GM18526 (cell line): ENCODE measurements around the gene MCHR1.

Source experiments
- POLR2A ChIP-seq: IDR thresholded peaks from 3 replicates; pipeline ENCODE4 v1.6.1; 2011; ENCODE audit not compliant: insufficient read length; ENCODE audit errors: extremely low read depth

MCHR1 gene

GRCh38 chr22:40651563-40652501 lies 27.5 kb upstream of the MCHR1 start:
- TF ChIP-seq POLR2A, result no peak

- no peak for TF ChIP-seq POLR2A
These were observed 25.9 kb upstream of the MCHR1 start for GRCh38 chr22:40653361-40653760.

DNA sequence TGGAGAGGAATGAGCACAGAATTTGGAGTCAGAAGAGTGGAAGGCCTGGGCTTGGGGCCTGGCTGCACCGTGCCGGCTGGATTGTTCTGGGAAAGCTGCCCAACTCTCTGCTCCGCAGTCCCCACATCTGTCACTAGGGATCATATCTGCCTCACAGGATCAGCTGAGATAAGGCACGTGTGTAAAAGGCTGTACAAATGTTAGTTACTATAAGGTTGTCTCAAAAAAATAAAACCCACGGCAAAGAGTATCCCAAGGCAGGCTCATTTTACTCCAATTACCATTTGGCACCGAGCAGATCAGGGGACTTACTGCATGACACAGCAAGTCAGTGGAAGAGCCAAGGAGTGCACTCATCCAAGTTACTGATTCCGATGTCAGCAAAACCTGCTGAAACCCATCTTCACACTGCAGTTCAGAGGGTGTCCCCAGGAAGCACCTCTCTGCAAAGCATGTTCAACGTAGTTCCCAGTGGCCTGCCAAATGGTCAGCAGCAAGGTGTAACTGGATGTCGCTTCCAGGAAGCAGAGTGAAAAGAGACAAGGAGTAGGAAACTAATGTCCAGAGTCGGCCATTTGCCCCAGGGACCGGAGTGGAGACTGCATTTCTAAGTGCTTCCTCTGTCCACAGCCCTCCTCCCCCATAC lies 24.6 kb upstream of the MCHR1 start:
- no peak for TF ChIP-seq POLR2A

DNA sequence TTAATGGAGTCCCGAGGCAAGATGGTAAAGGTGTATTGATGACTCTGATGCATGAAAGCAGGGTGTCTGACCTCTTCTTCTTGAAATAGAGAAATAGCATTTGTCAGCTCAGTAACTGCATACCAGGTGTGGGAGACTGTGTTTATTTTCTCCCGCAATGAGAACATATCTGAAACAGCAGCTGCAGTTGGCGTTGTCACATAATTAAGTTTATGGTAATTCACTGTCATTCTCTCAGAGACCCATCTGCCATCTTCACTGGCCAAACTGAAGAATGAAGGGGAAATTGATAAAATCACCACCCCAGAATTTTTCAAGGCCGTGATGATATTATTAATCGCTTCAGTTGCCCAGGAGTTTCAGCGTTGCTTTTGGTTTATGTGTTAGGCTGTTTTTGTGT lies 20.1 kb upstream of the MCHR1 start:
- no peak for TF ChIP-seq POLR2A

DNA sequence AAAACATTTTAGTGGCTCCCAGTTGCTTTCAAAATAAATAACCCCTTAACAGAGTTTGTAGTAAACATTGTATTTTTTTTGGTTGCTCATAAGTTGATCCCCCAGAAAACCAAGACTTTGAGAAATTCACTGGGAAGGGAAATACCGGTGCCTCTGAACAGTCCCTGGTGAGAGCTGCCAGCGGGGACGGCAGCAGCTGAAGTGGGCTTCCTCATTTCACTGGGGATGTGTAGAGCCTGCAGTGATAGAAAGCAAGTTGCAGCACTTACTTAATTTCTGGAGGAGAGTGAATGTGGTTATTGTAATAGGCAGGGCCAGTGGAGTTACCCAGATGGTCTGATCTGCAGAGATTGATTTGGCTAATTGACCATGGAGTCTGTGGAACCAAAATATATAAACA lies 18.6 kb upstream of the MCHR1 start:
- TF ChIP-seq POLR2A, result no peak

GRCh38 chr22:40661671-40662070 lies 17.6 kb upstream of the MCHR1 start:
- no peak for TF ChIP-seq POLR2A

DNA sequence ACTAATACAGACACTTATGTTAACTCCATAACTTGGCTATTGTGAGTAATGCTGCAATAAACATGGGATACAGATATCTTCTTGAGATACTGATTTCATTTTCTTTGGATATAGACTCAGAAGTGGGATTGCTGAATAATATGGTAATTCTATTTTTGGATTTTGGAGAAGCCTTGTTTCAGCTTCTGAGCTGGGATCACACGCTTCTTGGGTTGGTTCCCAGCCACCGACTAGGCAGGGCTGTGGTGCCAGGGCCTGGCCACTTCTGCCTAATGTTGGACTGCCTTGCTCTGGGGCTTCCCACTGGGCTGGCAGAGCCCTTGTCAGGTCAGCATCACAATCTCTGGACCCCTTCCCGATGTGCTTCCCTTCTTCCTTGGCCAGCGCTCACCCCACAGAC lies 14.0 kb upstream of the MCHR1 start:
- TF ChIP-seq POLR2A, result no peak

DNA sequence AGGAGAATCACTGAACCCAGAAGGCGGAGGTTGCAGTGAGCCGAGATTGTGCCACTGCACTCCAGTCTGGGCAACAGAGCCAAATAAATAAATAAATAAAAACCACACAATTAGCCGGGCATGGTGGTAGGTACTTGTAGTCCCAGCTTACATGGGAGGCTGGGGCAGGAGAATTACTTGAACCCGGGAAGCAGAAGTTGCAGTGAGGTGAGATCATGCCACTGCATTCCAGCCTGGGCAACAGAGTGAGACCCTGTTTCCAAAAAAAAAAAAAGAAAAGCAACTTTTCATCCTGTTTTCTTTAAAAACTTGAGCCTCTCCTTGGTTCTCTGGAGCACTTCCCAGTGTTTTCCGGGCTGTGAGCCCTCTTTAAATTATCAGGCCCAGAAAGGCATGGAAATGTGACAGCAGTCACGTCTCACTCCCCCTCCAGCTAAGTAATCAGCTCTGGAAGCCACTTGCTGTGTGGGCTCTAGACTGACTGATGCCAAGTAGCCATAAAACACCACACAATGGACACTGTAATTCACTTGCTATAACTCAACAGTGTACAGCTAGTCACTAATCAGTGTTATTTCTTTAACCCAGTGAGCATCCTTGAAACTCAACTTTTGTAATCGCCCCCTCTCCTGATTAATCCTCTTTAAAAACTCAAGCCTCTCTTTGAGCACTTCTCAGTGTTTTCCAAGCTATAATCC lies 13.0 kb upstream of the MCHR1 start:
- no peak for TF ChIP-seq POLR2A

DNA sequence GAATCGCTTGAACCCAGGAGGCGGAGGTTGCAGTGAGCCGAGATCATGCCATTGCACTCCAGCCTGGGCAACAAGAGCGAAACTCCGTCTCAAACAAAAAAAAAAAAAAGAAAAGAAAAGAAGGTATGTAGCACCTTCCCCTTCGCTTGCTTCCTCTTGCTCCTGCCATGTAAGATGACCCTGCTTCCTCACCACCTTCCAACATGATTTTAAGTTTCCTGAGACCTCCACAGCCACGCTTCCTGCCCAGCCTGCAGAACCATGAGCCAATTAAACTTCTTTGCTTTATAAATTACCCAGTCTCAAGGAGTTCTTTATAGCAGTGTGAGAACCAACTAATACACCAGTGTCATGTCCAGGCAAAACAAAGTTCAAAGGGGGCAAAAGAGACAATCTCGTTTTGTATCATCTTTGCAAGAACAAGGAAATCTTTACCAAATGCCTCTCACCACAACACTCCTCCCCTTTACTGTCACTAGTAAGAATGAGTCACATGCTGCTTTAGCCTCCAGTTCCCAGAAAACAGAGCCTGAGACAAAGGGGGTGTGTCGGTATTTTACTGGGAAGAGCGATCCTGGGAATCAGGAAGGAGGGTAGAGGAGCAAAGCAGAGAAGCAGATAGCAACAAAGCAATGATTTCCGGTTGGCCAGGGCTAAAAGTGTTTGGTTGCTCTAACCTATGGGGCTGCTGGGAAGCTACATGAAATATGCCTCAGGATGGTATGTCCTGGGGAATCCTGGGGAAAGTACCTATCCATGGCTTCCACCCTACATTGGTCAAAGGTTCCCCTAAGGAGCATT lies 10.5 kb upstream of the MCHR1 start:
- TF ChIP-seq POLR2A, result no peak

DNA sequence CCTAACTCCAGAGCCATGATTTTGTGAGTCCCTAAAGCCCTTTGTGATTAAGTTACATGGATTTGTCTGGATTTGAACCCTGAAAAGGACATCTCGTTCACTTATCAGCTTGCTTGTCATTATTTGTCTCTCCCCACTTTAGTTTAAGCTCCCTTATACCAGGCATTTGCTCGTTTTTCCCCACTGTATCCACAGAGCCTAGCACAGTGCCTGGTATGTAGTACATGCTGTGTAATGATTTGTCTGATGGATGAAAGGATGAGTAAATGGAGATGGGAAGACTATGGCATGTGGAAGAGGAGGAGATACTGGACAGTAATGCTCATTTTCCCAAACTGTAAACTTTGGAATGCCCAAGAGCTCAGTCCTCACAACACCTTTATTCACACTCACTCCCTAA lies 9.2 kb upstream of the MCHR1 start:
- TF ChIP-seq POLR2A, result no peak

- TF ChIP-seq POLR2A, result no peak
These were observed 7.9 kb upstream of the MCHR1 start for GRCh38 chr22:40671369-40671768.

GRCh38 chr22:40671796-40672360 lies 7.4 kb upstream of the MCHR1 start:
- no peak for TF ChIP-seq POLR2A

- TF ChIP-seq POLR2A, result no peak
These were observed 6.3 kb upstream of the MCHR1 start for GRCh38 chr22:40673017-40673416.

GRCh38 chr22:40674274-40674673 lies 5.0 kb upstream of the MCHR1 start:
- no peak for TF ChIP-seq POLR2A

DNA sequence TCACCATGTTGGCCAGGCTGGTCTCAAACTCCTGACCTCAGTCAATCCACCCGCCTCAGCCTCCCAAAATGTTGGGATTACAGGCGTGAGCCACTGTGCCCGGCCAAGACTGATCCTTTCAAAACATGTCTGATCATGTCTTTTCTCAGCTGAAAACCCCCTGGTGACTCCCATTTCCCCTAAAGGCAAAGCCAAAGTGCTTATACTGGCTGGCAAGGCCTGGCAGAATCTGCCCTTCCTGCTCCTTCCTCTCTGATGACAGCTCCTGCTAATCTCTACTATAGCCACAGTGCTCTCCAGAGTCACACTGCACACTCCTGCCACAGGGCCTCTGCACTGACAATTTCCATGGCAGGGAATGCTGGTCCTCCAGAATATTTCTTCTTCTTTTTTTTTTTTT lies 2.6 kb upstream of the MCHR1 start:
- TF ChIP-seq POLR2A, result no peak

DNA sequence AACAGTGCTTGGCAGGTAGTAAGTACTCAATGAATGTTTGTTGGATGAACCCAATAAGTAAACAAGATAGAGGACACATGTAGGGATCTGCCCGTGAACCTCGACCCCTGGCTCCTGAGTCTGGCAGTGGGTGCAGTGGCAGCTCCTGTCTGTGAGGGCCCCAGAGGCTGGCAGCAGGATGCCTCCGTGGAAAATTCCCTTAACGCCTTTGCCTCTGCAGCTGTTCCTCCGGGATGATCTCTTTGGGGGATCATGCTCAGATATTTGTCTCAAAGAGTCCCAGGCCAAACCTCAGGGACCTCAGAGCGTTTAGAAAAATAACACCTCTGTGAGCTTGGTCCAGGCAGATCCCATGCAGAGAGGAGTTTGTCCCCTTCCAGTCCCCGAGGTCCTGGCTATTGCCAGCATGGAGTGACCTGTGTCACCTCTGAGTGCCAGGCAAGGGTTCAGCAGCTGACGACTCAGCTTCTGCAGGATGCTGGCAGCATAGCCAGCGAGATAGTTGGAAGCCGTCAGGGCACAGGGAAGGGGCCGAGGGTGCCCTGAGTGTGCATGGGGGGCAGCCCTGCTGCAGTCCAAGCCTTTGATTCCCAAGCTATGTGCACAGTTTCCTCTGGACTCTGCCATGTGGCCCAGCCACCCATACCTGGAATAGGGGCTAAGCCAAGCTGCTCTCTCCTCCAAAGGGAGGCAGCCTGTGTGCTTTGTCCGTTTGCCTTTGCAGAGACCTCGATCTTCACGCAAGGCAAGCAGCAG lies 613 bp upstream of the MCHR1 start:
- no peak for TF ChIP-seq POLR2A
